Activated CD8-positive, alpha-beta T cell treated with anti-CD3 and anti-CD28 coated beads, Interleukin-2, amount 10 ng/mL, durations not matched to agents 7 days and 5 days (primary cell): ENCODE data around the gene ASB10. TPM values are rescaled to one million over a fixed set of nuclear protein-coding genes. Genes with fewer than 3 reads are reported as not detected.
A peak's percentile ranks its signal among the peaks of the same experiment; 100 is the strongest.

Source experiments
- ATAC-seq: fragments of 150-1000 bp; cut with Tn5 transposase; one replicate; pipeline ENCODE4 v1.10.0; 2021; ENCODE audit warnings: moderate library complexity
- CTCF ChIA-PET: fragments of 350-600 bp; sonication (Branson Sonifier 250); formaldehyde crosslinking; loops from one replicate; lab custom pipeline; 2021; ENCODE audit warnings: antibody characterized with exemption; lab: Charles Lee
- POLR2A ChIA-PET: fragments of 350-600 bp; sonication (Branson Sonifier 250); formaldehyde crosslinking; loops from one replicate; lab custom pipeline; 2021; ENCODE audit warnings: antibody characterized with exemption; lab: Charles Lee
- DNase-seq: peaks from one replicate; pipeline ENCODE4 v3.0.0-alpha.2; 2020
- H3K27ac Mint-ChIP-seq: one replicate; pipeline ENCODE4 v1.8.0; 2021; ENCODE audit warnings: mild to moderate bottlenecking, mixed read lengths
- H3K27me3 Mint-ChIP-seq: one replicate; pipeline ENCODE4 v1.8.0; 2021; ENCODE audit warnings: low read depth, mixed read lengths
- H3K36me3 Mint-ChIP-seq: one replicate; pipeline ENCODE4 v1.8.0; 2021; ENCODE audit warnings: low read depth, mixed read lengths
- H3K4me1 Mint-ChIP-seq: one replicate; pipeline ENCODE4 v1.8.0; 2021; ENCODE audit warnings: low read depth, mixed read lengths
- H3K4me3 Mint-ChIP-seq: one replicate; pipeline ENCODE4 v1.8.0; 2021; ENCODE audit warnings: mild to moderate bottlenecking, mixed read lengths
- H3K9me3 Mint-ChIP-seq: one replicate; pipeline ENCODE4 v1.8.0; 2022; ENCODE audit warnings: mixed read lengths; ENCODE audit not compliant: insufficient read depth
- total RNA-seq, 2 experiments: library from RNA; stranded (reverse); gene quantifications; one replicate each; pipeline ENCODE4 v1.2.3, GENCODE V29; 2021

Gene ASB10
- total RNA-seq, 2 experiments from 2014 or later = not detected

GRCh38 chr7:151226875-151227782, 40.1 kb upstream of the ASB10 start, which contains the start of gene ABCF2:
Gene ABCF2 (minus strand): TSS chr7:151227205. CDS start chr7:151226458, 747 bp downstream.
- no peaks in the 10 kb centered on the region for H3K9me3 Mint-ChIP-seq
- ChIA-PET POLR2A (interaction anchor here (0.8 to 1.6 kb wide), 9 partner anchors 9 to 115 kb away, joined by 3 to 11 read pairs (median 4); partner anchors contain the start of gene NUB1), CTCF (interaction anchor here (0.8 to 5.1 kb wide), 9 partner anchors 10 to 209 kb away, joined by 3 to 59 read pairs (median 7); no protein-coding TSS in a partner anchor)
- peaks cover 43% of the 10 kb centered on the region for H3K4me1 Mint-ChIP-seq
- DNase-seq (peak; percentile 99), ATAC-seq (peak; percentile 100)
- peaks cover 31% of the 10 kb centered on the region for H3K36me3 Mint-ChIP-seq
- peak within 1 kb of the TSS; percentile 97 for H3K27ac Mint-ChIP-seq
- peak within 1 kb of the TSS; percentile 99 for H3K4me3 Mint-ChIP-seq
- H3K27me3 Mint-ChIP-seq = no peaks in the 10 kb centered on the region

GRCh38 chr7:151226560-151226874, 39.5 kb upstream of the ASB10 start:
- H3K27me3 Mint-ChIP-seq = no peaks in the 10 kb centered on the region
- H3K9me3 Mint-ChIP-seq = no peaks in the 10 kb centered on the region
- H3K4me3 Mint-ChIP-seq = peak overlapping the region; percentile 99
- POLR2A ChIA-PET = interaction anchor here (1.0 to 1.6 kb wide), 7 partner anchors 8 to 115 kb away, joined by 3 to 11 read pairs (median 5); partner anchors contain the start of gene NUB1
- peaks cover 36% of the 10 kb centered on the region for H3K36me3 Mint-ChIP-seq
- CTCF ChIA-PET = interaction anchor here (1.1 to 5.1 kb wide), 7 partner anchors 13 to 209 kb away, joined by 3 to 59 read pairs (median 7); no protein-coding TSS in a partner anchor
- H3K27ac Mint-ChIP-seq = peak overlapping the region; percentile 97
- ATAC-seq (no peak), DNase-seq (no peak)
- peaks cover 37% of the 10 kb centered on the region for H3K4me1 Mint-ChIP-seq

DNA sequence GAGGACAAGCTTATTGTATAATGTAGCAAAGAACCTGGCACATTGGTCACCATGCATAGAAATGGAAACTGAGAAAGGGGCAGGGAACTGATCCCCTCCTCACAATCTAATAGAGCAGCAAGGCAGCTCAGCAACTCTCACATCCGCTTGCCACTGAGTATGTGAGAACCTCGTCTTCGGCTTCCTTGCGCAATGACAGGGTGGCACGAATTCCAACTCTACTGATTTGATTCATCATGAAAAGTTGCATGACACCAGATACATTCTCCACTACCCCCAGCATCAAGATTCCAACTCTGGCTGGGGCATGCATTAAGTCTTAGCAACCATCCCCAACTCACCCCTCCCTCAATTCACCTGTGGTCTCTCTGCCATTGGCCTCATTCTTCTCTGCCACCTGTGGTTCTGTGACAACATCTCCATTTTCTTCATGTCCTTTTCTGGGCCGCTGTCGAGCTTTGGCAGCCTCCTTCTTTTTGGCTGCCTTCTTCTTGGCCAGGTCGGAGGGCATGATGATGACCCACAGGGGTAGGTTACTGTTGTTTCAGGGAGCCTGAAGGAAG, 39.0 kb upstream of the ASB10 start:
- Mint-ChIP-seq H3K27me3 (no peaks in the 10 kb centered on the region), H3K4me1 (peaks cover 32% of the 10 kb centered on the region), H3K27ac (peak overlapping the region; percentile 97), H3K4me3 (peak overlapping the region; percentile 99), H3K9me3 (no peaks in the 10 kb centered on the region), H3K36me3 (peaks cover 38% of the 10 kb centered on the region)
- CTCF ChIA-PET = interaction anchor here (1.4 to 5.1 kb wide), 3 partner anchors 17 to 208 kb away, joined by 6 to 59 read pairs (median 8); no protein-coding TSS in a partner anchor
- POLR2A ChIA-PET = interaction anchor here (1.0 to 1.6 kb wide), 4 partner anchors 12 to 49 kb away, joined by 3 to 11 read pairs (median 6); no protein-coding TSS in a partner anchor
- no peak for DNase-seq
- ATAC-seq = no peak

- no peaks in the 10 kb centered on the region for H3K27me3 Mint-ChIP-seq
- no peak for ATAC-seq
- peaks cover 50% of the 10 kb centered on the region for H3K36me3 Mint-ChIP-seq
- peaks cover 32% of the 10 kb centered on the region for H3K4me1 Mint-ChIP-seq
- POLR2A ChIA-PET = interaction anchor here (1.6 kb wide), 1 partner anchor 20 kb away, joined by 5 read pairs; no protein-coding TSS in a partner anchor
- no peaks in the 10 kb centered on the region for H3K9me3 Mint-ChIP-seq
- H3K27ac Mint-ChIP-seq = no peak overlapping the region
- H3K4me3 Mint-ChIP-seq = no peak overlapping the region
- no peak for DNase-seq
- CTCF ChIA-PET = interaction anchor here (5.1 kb wide), 1 partner anchor 20 kb away, joined by 59 read pairs; no protein-coding TSS in a partner anchor
Measured at GRCh38 chr7:151223728-151224127, 36.7 kb upstream of the ASB10 start.

GRCh38 chr7:151218170-151218569, 31.1 kb upstream of the ASB10 start:
- Mint-ChIP-seq H3K9me3 (no peaks in the 10 kb centered on the region), H3K27me3 (no peaks in the 10 kb centered on the region), H3K4me1 (no peaks in the 10 kb centered on the region), H3K27ac (no peak overlapping the region), H3K36me3 (peaks cover 57% of the 10 kb centered on the region), H3K4me3 (no peak overlapping the region)
- POLR2A ChIA-PET = interaction anchor here (0.8 kb wide), 1 partner anchor 9 kb away, joined by 3 read pairs; the partner anchor contains the start of gene ABCF2
- DNase-seq (no peak), ATAC-seq (no peak)
- CTCF ChIA-PET = interaction anchor here (1.1 kb wide), 1 partner anchor 26 kb away, joined by 3 read pairs; no protein-coding TSS in a partner anchor

DNA sequence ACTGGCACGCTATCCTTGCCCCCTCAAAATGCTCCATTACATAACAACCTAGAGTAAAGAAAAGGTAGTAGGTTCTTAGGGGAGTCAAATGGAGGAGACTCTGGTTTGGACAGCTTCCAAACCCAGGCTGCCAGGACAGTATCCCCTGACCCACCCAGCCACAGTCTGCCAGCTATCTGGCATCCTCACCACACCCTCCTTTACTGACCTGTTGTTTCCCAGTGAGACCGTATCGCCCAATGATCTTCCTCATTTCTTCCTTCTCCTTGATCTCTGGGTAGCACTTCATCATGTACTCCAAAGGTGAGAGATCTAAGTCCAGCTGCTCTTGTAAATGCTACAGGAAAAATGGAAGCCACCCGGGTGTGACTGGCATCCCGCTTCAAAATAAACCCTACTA, 28.3 kb upstream of the ASB10 start:
- H3K27ac Mint-ChIP-seq = no peak overlapping the region
- H3K36me3 Mint-ChIP-seq = peaks cover 43% of the 10 kb centered on the region
- ATAC-seq = no peak
- H3K4me3 Mint-ChIP-seq = no peak overlapping the region
- H3K9me3 Mint-ChIP-seq = no peaks in the 10 kb centered on the region
- H3K4me1 Mint-ChIP-seq = no peaks in the 10 kb centered on the region
- DNase-seq = no peak
- CTCF ChIA-PET = no interaction called here
- no peaks in the 10 kb centered on the region for H3K27me3 Mint-ChIP-seq
- POLR2A ChIA-PET = no interaction called here

DNA sequence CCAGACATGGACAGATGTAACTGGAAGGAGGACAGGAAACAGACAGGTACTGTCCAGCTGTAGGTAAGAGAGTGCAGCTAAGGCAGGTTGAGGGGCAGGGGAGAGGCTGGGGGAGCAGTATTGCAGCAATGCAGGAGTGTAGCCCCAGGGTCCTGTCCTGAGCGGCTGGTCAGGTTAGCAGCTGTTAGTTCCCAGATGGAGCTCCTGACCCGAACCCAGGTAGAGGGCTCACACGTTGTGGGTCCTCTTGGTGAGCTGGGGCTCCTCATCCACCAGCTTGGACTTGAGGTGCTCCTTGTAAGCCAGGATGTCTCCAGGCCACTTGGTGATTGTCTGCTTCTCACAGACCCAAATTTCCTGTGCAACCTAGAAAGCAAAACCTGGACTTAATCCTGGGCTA, 26.8 kb upstream of the ASB10 start:
- ChIA-PET CTCF (interaction anchor here (1.4 kb wide), 1 partner anchor 13 kb away, joined by 3 read pairs; the partner anchor contains the start of gene ABCF2), POLR2A (interaction anchor here (2.0 kb wide), 1 partner anchor 13 kb away, joined by 7 read pairs; the partner anchor contains the start of gene ABCF2)
- Mint-ChIP-seq H3K4me3 (no peak overlapping the region), H3K4me1 (no peaks in the 10 kb centered on the region), H3K9me3 (no peaks in the 10 kb centered on the region), H3K27me3 (no peaks in the 10 kb centered on the region), H3K27ac (no peak overlapping the region), H3K36me3 (peaks cover 38% of the 10 kb centered on the region)
- ATAC-seq (no peak), DNase-seq (no peak)

DNA sequence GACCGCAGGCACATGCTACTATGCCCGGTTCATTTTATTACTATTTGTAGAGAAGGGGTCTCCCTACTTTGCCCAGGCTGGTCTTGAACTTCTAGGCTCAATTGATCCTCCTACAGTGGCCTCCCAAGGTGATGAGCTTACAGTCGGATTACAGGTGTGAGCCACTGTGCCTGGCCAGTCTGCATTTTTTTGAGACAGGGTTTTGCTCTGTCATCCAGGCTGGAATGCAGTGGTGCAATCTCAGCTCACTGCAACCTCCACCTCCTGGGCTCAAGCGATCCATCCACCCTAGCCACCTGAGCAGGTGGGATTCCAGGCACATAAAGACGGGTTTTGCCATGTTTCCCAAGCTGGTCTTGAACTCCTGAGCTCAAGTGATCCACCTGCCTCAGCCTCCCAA, 25.6 kb upstream of the ASB10 start:
- Mint-ChIP-seq H3K36me3 (peaks cover 26% of the 10 kb centered on the region), H3K4me1 (peaks cover 11% of the 10 kb centered on the region), H3K27ac (no peak overlapping the region), H3K27me3 (no peaks in the 10 kb centered on the region), H3K4me3 (no peak overlapping the region), H3K9me3 (no peaks in the 10 kb centered on the region)
- CTCF ChIA-PET = no interaction called here
- POLR2A ChIA-PET = no interaction called here
- ATAC-seq (no peak), DNase-seq (no peak)

GRCh38 chr7:151211155-151211772, 24.2 kb upstream of the ASB10 start:
- H3K27ac Mint-ChIP-seq = peak overlapping the region; percentile 21
- peaks cover 24% of the 10 kb centered on the region for H3K4me1 Mint-ChIP-seq
- H3K9me3 Mint-ChIP-seq = no peaks in the 10 kb centered on the region
- ATAC-seq (no peak), DNase-seq (no peak)
- ChIA-PET CTCF (interaction anchor here (0.8 to 1.7 kb wide), 3 partner anchors 16 to 35 kb away, joined by 3 to 5 read pairs (median 4); partner anchors contain the start of gene ABCF2), POLR2A (interaction anchor here (1.8 kb wide), 1 partner anchor 21 kb away, joined by 6 read pairs; the partner anchor contains the start of gene CHPF2)
- no peak overlapping the region for H3K4me3 Mint-ChIP-seq
- peaks cover 23% of the 10 kb centered on the region for H3K36me3 Mint-ChIP-seq
- H3K27me3 Mint-ChIP-seq = no peaks in the 10 kb centered on the region

- ATAC-seq (no peak), DNase-seq (no peak)
- Mint-ChIP-seq H3K27me3 (peaks cover 6% of the 10 kb centered on the region), H3K4me1 (peaks cover 28% of the 10 kb centered on the region), H3K36me3 (peaks cover 21% of the 10 kb centered on the region), H3K4me3 (no peak within 1 kb of the TSS), H3K27ac (peak within 1 kb of the TSS; percentile 21), H3K9me3 (no peaks in the 10 kb centered on the region)
- CTCF ChIA-PET = no interaction called here
- POLR2A ChIA-PET = interaction anchor here (1.8 kb wide), 1 partner anchor 22 kb away, joined by 6 read pairs; the partner anchor contains the start of gene CHPF2
Measured at GRCh38 chr7:151210087-151210854, 23.2 kb upstream of the ASB10 start, which contains the start of gene H2BK1. Gene H2BK1 (minus strand): TSS chr7:151210488. CDS start chr7:151210318, 170 bp downstream.
